SK-N-MC (cell line): ENCODE measurements around the gene MSI1.

ENCODE experiments used
- EZH2 ChIP-seq: fragments of 200-600 bp; sonication (generic); IDR thresholded peaks from one replicate; pipeline ENCODE4 v1.6.1; 2017; ENCODE audit warnings: antibody characterized with exemption
- POLR2AphosphoS5 ChIP-seq: IDR thresholded peaks from 2 replicates; pipeline ENCODE4 v1.6.1; 2012; ENCODE audit warnings: mild to moderate bottlenecking, low read depth, low read length, borderline replicate concordance

GRCh38 chr12:120365675-120366340 lies 3.2 kb downstream of the MSI1 start:
- TF ChIP-seq POLR2AphosphoS5, result no peak
- no peak for TF ChIP-seq EZH2
